Measurements from ENCODE around the gene ANGPTL7. TPM values are rescaled to one million over a fixed set of nuclear protein-coding genes. Genes with fewer than 3 reads are reported as not detected.
"Not testable (repeated sequence)": the region's sequence is repeated elsewhere in the genome, so short reads cannot be mapped to it uniquely, and the experiment has no call there.

Gene ANGPTL7
- total RNA-seq, 2 donors from 2014 or later: not detected

- H3K36me3 Mint-ChIP-seq (ENCODE audit: insufficient read depth in 2 of 2): peaks cover 0 to 4% of the 10 kb centered on the region in 2 donors
- H3K4me3 Mint-ChIP-seq: no peak overlapping the region
- no peak overlapping the region for H3K27ac Mint-ChIP-seq
Measured at GRCh38 chr1:11176081-11176706, 13.0 kb upstream of the ANGPTL7 start.

GRCh38 chr1:11178021-11179015 lies 10.8 kb upstream of the ANGPTL7 start:
- Mint-ChIP-seq H3K27ac (no peak overlapping the region), H3K36me3 (ENCODE audit: insufficient read depth in 2 of 2) (peaks cover 0 to 4% of the 10 kb centered on the region in 2 donors), H3K4me1 (ENCODE audit: low read depth) (no peaks in the 10 kb centered on the region), H3K27me3 (ENCODE audit: low read depth) (no peaks in the 10 kb centered on the region), H3K9me3 (no peaks in the 10 kb centered on the region), H3K4me3 (no peak overlapping the region)
- DNase-seq: no peak
- no peak for ATAC-seq (replicated peaks in 1 of 2)

More at GRCh38 chr1:11176081-11176706, 13.0 kb upstream of the ANGPTL7 start:
- ATAC-seq (replicated peaks in 1 of 2) (no peak), DNase-seq (no peak)
- Mint-ChIP-seq H3K27me3 (ENCODE audit: low read depth) (no peaks in the 10 kb centered on the region), H3K9me3 (no peaks in the 10 kb centered on the region), H3K4me1 (ENCODE audit: low read depth) (no peaks in the 10 kb centered on the region)

GRCh38 chr1:11179125-11179524 lies 10.0 kb upstream of the ANGPTL7 start:
- Mint-ChIP-seq H3K27me3 (ENCODE audit: low read depth) (no peaks in the 10 kb centered on the region), H3K4me3 (no peak overlapping the region), H3K27ac (no peak overlapping the region), H3K36me3 (ENCODE audit: insufficient read depth in 2 of 2) (peaks cover 0 to 3% of the 10 kb centered on the region in 2 donors), H3K4me1 (ENCODE audit: low read depth) (no peaks in the 10 kb centered on the region), H3K9me3 (no peaks in the 10 kb centered on the region)
- DNase-seq (no peak), ATAC-seq (replicated peaks in 1 of 2) (no peak)

GRCh38 chr1:11179749-11180148 lies 9.4 kb upstream of the ANGPTL7 start:
- not testable (repeated sequence) for H3K4me3 Mint-ChIP-seq; H3K4me1 Mint-ChIP-seq (ENCODE audit: low read depth); ATAC-seq (replicated peaks in 1 of 2); DNase-seq; H3K36me3 Mint-ChIP-seq (ENCODE audit: insufficient read depth in 2 of 2); H3K27ac Mint-ChIP-seq; H3K9me3 Mint-ChIP-seq; H3K27me3 Mint-ChIP-seq (ENCODE audit: low read depth)

GRCh38 chr1:11180342-11180744 lies 8.8 kb upstream of the ANGPTL7 start:
- Mint-ChIP-seq H3K36me3 (ENCODE audit: insufficient read depth in 2 of 2) (peaks cover 0 to 6% of the 10 kb centered on the region in 2 donors), H3K4me1 (ENCODE audit: low read depth) (no peaks in the 10 kb centered on the region), H3K4me3 (no peak overlapping the region), H3K27me3 (ENCODE audit: low read depth) (no peaks in the 10 kb centered on the region), H3K27ac (no peak overlapping the region), H3K9me3 (no peaks in the 10 kb centered on the region)
- no peak for ATAC-seq (replicated peaks in 1 of 2)
- no peak for DNase-seq

- DNase-seq (no peak), ATAC-seq (replicated peaks in 1 of 2) (no peak)
- Mint-ChIP-seq H3K36me3 (ENCODE audit: insufficient read depth in 2 of 2) (peaks cover 0 to 6% of the 10 kb centered on the region in 2 donors), H3K4me3 (no peak overlapping the region), H3K4me1 (ENCODE audit: low read depth) (no peaks in the 10 kb centered on the region), H3K27ac (no peak overlapping the region), H3K27me3 (ENCODE audit: low read depth) (no peaks in the 10 kb centered on the region), H3K9me3 (no peaks in the 10 kb centered on the region)
Measured at GRCh38 chr1:11182884-11183283, 6.3 kb upstream of the ANGPTL7 start.

GRCh38 chr1:11184973-11185372 lies 4.2 kb upstream of the ANGPTL7 start:
- ATAC-seq (replicated peaks in 1 of 2): no peak
- no peaks in the 10 kb centered on the region for H3K4me1 Mint-ChIP-seq (ENCODE audit: low read depth)
- H3K27ac Mint-ChIP-seq: no peak overlapping the region
- no peak for DNase-seq
- H3K27me3 Mint-ChIP-seq (ENCODE audit: low read depth): no peaks in the 10 kb centered on the region
- peaks cover 0 to 7% of the 10 kb centered on the region in 2 donors for H3K36me3 Mint-ChIP-seq (ENCODE audit: insufficient read depth in 2 of 2)
- no peak overlapping the region for H3K4me3 Mint-ChIP-seq
- no peaks in the 10 kb centered on the region for H3K9me3 Mint-ChIP-seq

- DNase-seq (no peak), ATAC-seq (replicated peaks in 1 of 2) (no peak)
- Mint-ChIP-seq H3K4me1 (ENCODE audit: low read depth) (no peaks in the 10 kb centered on the region), H3K36me3 (ENCODE audit: insufficient read depth in 2 of 2) (peaks cover 0 to 4% of the 10 kb centered on the region in 2 donors), H3K27me3 (ENCODE audit: low read depth) (no peaks in the 10 kb centered on the region), H3K9me3 (no peaks in the 10 kb centered on the region), H3K27ac (no peak overlapping the region), H3K4me3 (no peak overlapping the region)
Measured at GRCh38 chr1:11187000-11187399, 2.2 kb upstream of the ANGPTL7 start.

GRCh38 chr1:11187494-11187893 lies 1.7 kb upstream of the ANGPTL7 start:
- H3K27me3 Mint-ChIP-seq (ENCODE audit: low read depth): no peaks in the 10 kb centered on the region
- ATAC-seq (replicated peaks in 1 of 2) (no peak), DNase-seq (no peak)
- no peak overlapping the region for H3K27ac Mint-ChIP-seq
- no peaks in the 10 kb centered on the region for H3K9me3 Mint-ChIP-seq
- H3K4me1 Mint-ChIP-seq (ENCODE audit: low read depth): no peaks in the 10 kb centered on the region
- peaks cover 0 to 4% of the 10 kb centered on the region in 2 donors for H3K36me3 Mint-ChIP-seq (ENCODE audit: insufficient read depth in 2 of 2)
- no peak overlapping the region for H3K4me3 Mint-ChIP-seq

GRCh38 chr1:11187931-11188330 lies 1.2 kb upstream of the ANGPTL7 start:
- no peak for ATAC-seq (replicated peaks in 1 of 2)
- peaks cover 0 to 4% of the 10 kb centered on the region in 2 donors for H3K36me3 Mint-ChIP-seq (ENCODE audit: insufficient read depth in 2 of 2)

GRCh38 chr1:11188381-11188780 lies 774 bp upstream of the ANGPTL7 start:
- ATAC-seq (replicated peaks in 1 of 2) (no peak), DNase-seq (no peak)
- no peaks in the 10 kb centered on the region for H3K4me1 Mint-ChIP-seq (ENCODE audit: low read depth)
- peaks cover 0 to 4% of the 10 kb centered on the region in 2 donors for H3K36me3 Mint-ChIP-seq (ENCODE audit: insufficient read depth in 2 of 2)
- H3K9me3 Mint-ChIP-seq: no peaks in the 10 kb centered on the region
- no peaks in the 10 kb centered on the region for H3K27me3 Mint-ChIP-seq (ENCODE audit: low read depth)
- H3K27ac Mint-ChIP-seq: peak overlapping the region; percentile 65
- no peak overlapping the region for H3K4me3 Mint-ChIP-seq

More at GRCh38 chr1:11187931-11188330, 1.2 kb upstream of the ANGPTL7 start:
- Mint-ChIP-seq H3K4me3 (no peak overlapping the region), H3K4me1 (ENCODE audit: low read depth) (no peaks in the 10 kb centered on the region), H3K9me3 (no peaks in the 10 kb centered on the region), H3K27me3 (ENCODE audit: low read depth) (no peaks in the 10 kb centered on the region), H3K27ac (no peak overlapping the region)
- no peak for DNase-seq

- ATAC-seq (replicated peaks in 1 of 2) (no peak), DNase-seq (no peak)
- H3K4me1 Mint-ChIP-seq (ENCODE audit: low read depth): no peaks in the 10 kb centered on the region
- no peak overlapping the region for H3K4me3 Mint-ChIP-seq
- no peaks in the 10 kb centered on the region for H3K27me3 Mint-ChIP-seq (ENCODE audit: low read depth)
- H3K27ac Mint-ChIP-seq: no peak overlapping the region
- no peaks in the 10 kb centered on the region for H3K9me3 Mint-ChIP-seq
- H3K36me3 Mint-ChIP-seq (ENCODE audit: insufficient read depth in 2 of 2): peaks cover 2 to 3% of the 10 kb centered on the region in 2 donors
Measured at GRCh38 chr1:11193376-11193775, 4.2 kb downstream of the ANGPTL7 start.

- H3K9me3 Mint-ChIP-seq: no peaks in the 10 kb centered on the region
- ATAC-seq (replicated peaks in 1 of 2): no peak
- H3K27me3 Mint-ChIP-seq (ENCODE audit: low read depth): no peaks in the 10 kb centered on the region
- H3K36me3 Mint-ChIP-seq (ENCODE audit: insufficient read depth in 2 of 2): peaks cover 5 to 7% of the 10 kb centered on the region in 2 donors
- DNase-seq: no peak
- no peak overlapping the region for H3K4me3 Mint-ChIP-seq
- H3K27ac Mint-ChIP-seq: no peak overlapping the region
- no peaks in the 10 kb centered on the region for H3K4me1 Mint-ChIP-seq (ENCODE audit: low read depth)
Measured at GRCh38 chr1:11194407-11195176, 5.4 kb downstream of the ANGPTL7 start.

All from activated T-cell treated with anti-CD3 and anti-CD28 coated beads, Interleukin-2, amount 50 U/mL, for 72 hours (primary cell).